C4-2B (cell line): Measurements from ENCODE around the gene RPL12.

Source experiments
- ZFX ChIP-seq: fragments of 450-650 bp; IDR thresholded peaks from 2 replicates; pipeline ENCODE4 v1.6.1; 2017
- TF ChIP-seq, protein P1 (sequence below): fragments of 450-650 bp; conservative IDR thresholded peaks from 2 replicates; pipeline ENCODE4 v1.5.1; 2017; ENCODE audit warnings: mild to moderate bottlenecking

DNA sequence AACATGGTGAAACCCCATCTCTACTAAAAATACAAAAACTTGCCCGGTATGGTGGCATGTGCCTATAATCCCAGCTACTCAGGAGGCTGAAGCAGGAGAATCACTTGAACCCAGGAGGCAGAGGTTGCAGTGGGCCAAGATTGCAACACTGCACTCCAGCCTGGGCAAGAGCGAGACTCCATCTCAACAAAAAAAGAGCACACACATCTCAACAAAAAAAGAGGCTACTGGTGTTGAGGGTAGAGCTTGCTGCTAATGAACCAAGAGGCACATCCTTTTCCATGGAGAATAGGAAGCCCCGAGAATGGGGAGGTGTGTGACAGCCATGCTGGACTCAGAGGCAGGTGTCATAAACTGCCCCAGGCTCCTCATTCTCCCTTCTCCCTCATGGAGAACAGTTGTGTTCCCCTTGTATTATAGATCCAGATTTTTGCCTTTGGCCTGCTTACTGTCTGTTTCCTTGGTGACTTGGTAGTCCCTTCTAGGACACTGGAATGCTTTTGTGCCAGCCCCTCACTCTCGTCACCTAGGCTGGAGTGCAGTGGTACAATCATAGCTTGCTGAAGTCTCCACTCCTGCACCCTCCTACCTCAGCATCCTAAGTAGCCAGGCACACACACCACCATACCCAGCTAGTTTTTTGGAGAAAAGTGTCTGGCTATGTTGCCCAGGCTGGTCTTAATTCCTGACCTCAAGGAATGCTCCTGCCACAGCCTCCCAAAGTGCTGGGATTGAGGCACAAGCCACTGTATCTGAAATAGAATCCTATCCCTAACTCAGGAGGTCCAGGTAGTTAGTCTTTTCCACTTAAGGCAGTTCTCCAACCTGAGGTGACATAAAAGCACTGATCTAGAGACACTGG is 5.1 kb downstream of the RPL12 start:
- TF ChIP-seq, protein P1, sequence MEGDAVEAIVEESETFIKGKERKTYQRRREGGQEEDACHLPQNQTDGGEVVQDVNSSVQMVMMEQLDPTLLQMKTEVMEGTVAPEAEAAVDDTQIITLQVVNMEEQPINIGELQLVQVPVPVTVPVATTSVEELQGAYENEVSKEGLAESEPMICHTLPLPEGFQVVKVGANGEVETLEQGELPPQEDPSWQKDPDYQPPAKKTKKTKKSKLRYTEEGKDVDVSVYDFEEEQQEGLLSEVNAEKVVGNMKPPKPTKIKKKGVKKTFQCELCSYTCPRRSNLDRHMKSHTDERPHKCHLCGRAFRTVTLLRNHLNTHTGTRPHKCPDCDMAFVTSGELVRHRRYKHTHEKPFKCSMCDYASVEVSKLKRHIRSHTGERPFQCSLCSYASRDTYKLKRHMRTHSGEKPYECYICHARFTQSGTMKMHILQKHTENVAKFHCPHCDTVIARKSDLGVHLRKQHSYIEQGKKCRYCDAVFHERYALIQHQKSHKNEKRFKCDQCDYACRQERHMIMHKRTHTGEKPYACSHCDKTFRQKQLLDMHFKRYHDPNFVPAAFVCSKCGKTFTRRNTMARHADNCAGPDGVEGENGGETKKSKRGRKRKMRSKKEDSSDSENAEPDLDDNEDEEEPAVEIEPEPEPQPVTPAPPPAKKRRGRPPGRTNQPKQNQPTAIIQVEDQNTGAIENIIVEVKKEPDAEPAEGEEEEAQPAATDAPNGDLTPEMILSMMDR, result no peak
- no peak for TF ChIP-seq ZFX
